ENCODE results near the gene PLEKHB2. TPM values are rescaled to one million over a fixed set of nuclear protein-coding genes. Genes with fewer than 3 reads are reported as not detected.
"Not testable (repeated sequence)": the region's sequence is repeated elsewhere in the genome, so short reads cannot be mapped to it uniquely, and the experiment has no call there.

The PLEKHB2 gene
- total and polyA plus RNA-seq, 8 donors, result 33.1 to 106 (median 37.2) TPM

GRCh38 chr2:131154071-131154531 lies 49.0 kb downstream of the PLEKHB2 start:
- Histone ChIP-seq H3K27me3 (no peaks in the 10 kb centered on the region), H3K27ac (no peak overlapping the region), H3K4me3 (no peak overlapping the region), H3K4me1 (no peaks in the 10 kb centered on the region), H3K9me3 (no peaks in the 10 kb centered on the region), H3K36me3 (peaks cover 0 to 24% of the 10 kb centered on the region in 2 donors)
- intact Hi-C loops (cut with DNase I), result no loop called here
- peak in 3 of 4 donors; percentile 30 to 88 (median 69) for DNase-seq
- ATAC-seq, result peak; percentile 97
- TF ChIP-seq, protein P1, sequence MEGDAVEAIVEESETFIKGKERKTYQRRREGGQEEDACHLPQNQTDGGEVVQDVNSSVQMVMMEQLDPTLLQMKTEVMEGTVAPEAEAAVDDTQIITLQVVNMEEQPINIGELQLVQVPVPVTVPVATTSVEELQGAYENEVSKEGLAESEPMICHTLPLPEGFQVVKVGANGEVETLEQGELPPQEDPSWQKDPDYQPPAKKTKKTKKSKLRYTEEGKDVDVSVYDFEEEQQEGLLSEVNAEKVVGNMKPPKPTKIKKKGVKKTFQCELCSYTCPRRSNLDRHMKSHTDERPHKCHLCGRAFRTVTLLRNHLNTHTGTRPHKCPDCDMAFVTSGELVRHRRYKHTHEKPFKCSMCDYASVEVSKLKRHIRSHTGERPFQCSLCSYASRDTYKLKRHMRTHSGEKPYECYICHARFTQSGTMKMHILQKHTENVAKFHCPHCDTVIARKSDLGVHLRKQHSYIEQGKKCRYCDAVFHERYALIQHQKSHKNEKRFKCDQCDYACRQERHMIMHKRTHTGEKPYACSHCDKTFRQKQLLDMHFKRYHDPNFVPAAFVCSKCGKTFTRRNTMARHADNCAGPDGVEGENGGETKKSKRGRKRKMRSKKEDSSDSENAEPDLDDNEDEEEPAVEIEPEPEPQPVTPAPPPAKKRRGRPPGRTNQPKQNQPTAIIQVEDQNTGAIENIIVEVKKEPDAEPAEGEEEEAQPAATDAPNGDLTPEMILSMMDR (IDR thresholded peaks at IDR 0.05), result peak; percentile 67 to 76

- Histone ChIP-seq H3K4me1 (no peaks in the 10 kb centered on the region), H3K36me3 (peaks cover 0 to 18% of the 10 kb centered on the region in 2 donors), H3K27me3 (no peaks in the 10 kb centered on the region), H3K27ac (no peak overlapping the region), H3K9me3 (no peaks in the 10 kb centered on the region), H3K4me3 (no peak overlapping the region)
- intact Hi-C loops (cut with DNase I), result no loop called here
- ATAC-seq, result no peak
- TF ChIP-seq, protein P1 (IDR thresholded peaks at IDR 0.05), result no peak
- no peak for DNase-seq
These were observed 49.5 kb downstream of the PLEKHB2 start for GRCh38 chr2:131154647-131155046.

GRCh38 chr2:131155208-131155855 lies 50.2 kb downstream of the PLEKHB2 start:
- peaks cover 0 to 11% of the 10 kb centered on the region in 2 donors for H3K36me3 ChIP-seq
- TF ChIP-seq, protein P1 (IDR thresholded peaks at IDR 0.05), result no peak
- intact Hi-C loops (cut with DNase I), result no loop called here
- no peaks in the 10 kb centered on the region for H3K27me3 ChIP-seq
- H3K9me3 ChIP-seq, result no peaks in the 10 kb centered on the region
- no peaks in the 10 kb centered on the region for H3K4me1 ChIP-seq
- peak in 1 of 4 donors; percentile 77 for DNase-seq
- no peak overlapping the region for H3K27ac ChIP-seq
- no peak overlapping the region for H3K4me3 ChIP-seq
- ATAC-seq, result no peak

- H3K27ac ChIP-seq, result no peak overlapping the region
- no peaks in the 10 kb centered on the region for H3K36me3 ChIP-seq
- intact Hi-C loops (cut with DNase I), result no loop called here
- no peak overlapping the region for H3K4me3 ChIP-seq
- TF ChIP-seq, protein P1 (IDR thresholded peaks at IDR 0.05), result no peak
- no peak for DNase-seq
- no peaks in the 10 kb centered on the region for H3K4me1 ChIP-seq
- ATAC-seq, result no peak
- no peaks in the 10 kb centered on the region for H3K27me3 ChIP-seq
- H3K9me3 ChIP-seq, result no peaks in the 10 kb centered on the region
These were observed 51.5 kb downstream of the PLEKHB2 start for GRCh38 chr2:131156452-131157149.

- H3K27me3 ChIP-seq; H3K4me1 ChIP-seq; ATAC-seq; DNase-seq; H3K4me3 ChIP-seq; H3K9me3 ChIP-seq; H3K36me3 ChIP-seq; H3K27ac ChIP-seq; intact Hi-C loops (cut with DNase I): not testable (repeated sequence)
These were observed 60.4 kb downstream of the PLEKHB2 start for GRCh38 chr2:131165562-131165961.
